Measurements from ENCODE around the gene ARHGAP6. TPM values are rescaled to one million over a fixed set of nuclear protein-coding genes. Genes with fewer than 3 reads are reported as not detected.

Gene ARHGAP6
- 0.30 and 0.32 TPM in 2 replicates for total RNA-seq

GRCh38 chrX:11665168-11666111 lies at the start of gene ARHGAP6:
ARHGAP6 (minus strand) TSS chrX:11665920; CDS start chrX:11664828, 1,092 bp downstream.

DNA sequence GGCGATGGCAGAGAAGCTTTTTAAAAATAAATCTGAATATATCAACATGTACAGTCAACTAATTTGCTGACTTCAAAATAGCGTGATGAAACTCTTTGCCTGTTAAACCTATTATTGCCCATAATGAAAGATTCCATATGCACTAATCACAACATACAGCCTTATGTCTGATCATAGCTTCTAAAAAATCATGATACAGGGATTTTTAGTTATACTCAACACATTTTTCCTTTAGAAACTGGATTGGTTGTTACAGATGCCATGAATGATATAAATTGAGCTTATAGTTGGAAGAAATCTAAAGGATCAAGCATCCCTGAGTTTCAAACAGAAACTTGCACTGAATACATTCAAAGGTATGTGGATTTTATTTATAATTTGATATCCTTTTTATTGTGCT lies 372.6 kb downstream of the ARHGAP6 start, which contains the start of gene AMELX:
AMELX (plus strand) TSS at position 301 of the 400 bp plus-strand sequence. CDS start 1,376 bp downstream, outside the sequence.

DNA sequence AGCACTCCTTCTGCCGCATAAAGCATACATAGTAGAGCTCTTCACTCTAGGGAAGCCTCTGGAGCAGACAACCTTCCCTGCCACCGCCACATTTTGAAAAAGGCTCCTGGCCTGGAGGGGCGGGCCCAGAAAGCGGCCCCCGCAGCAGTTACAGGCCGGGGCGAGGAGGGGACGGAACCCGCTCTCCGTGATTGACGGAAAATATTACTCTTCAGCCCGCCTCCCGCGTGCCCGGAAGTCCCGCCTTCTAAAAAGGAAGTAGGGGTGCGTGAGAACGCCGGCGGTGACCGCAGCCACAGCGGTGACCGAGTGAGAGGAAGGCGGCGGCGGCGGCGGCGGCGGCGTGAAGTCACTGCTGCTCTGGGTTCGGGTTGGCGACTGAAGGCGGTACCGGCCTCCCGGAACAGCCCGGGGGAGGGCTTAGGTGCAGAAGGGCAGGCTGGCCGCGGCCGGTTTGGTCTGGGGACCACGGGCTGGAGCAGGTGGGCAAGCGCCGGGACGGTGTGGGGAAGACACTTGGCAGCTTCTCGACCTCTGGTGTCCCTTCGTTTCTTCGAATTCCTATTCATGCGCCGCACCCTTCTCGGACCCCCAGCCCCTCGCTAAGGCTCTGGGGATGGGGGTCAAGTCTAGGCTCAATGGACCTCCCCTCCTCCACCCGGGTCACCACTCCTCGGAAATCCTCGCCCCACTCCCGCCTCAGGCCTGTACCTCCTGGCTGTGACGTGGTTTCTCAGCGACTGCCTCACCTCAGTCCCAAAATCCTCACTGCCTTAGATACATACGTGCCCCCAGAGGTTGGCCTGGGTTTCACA lies 554.5 kb downstream of the ARHGAP6 start, which contains the start of gene HCCS:
HCCS (plus strand) TSS at position 296 of the 815 bp plus-strand sequence. CDS start 729 bp downstream, outside the sequence.

Other genes with a start within 250 kb of the ARHGAP6 start
- 40.1 and 46.8 TPM in 2 replicates for gene MSL3, start 92.3 kb upstream of the ARHGAP6 start, total RNA-seq

Data from epithelial cell of umbilical artery (primary cell).